IgD-negative memory B cell (primary cell): ENCODE results near the gene SLC9A3. TPM values are rescaled to one million over a fixed set of nuclear protein-coding genes. Genes with fewer than 3 reads are reported as not detected.

Experiments used
- H3K27ac Mint-ChIP-seq, 3 donors: one replicate each; pipeline ENCODE4 v1.8.0; 2020 to 2022; ENCODE audit warnings: mild to moderate bottlenecking in 3 of 3, mixed read lengths in 3 of 3, moderate library complexity in 1 of 3
- H3K27me3 Mint-ChIP-seq: one replicate; pipeline ENCODE4 v1.8.0; 2021; ENCODE audit warnings: mixed read lengths
- H3K36me3 Mint-ChIP-seq: one replicate; pipeline ENCODE4 v1.8.0; 2020; ENCODE audit warnings: mild to moderate bottlenecking, mixed read lengths
- H3K4me1 Mint-ChIP-seq, 3 donors: one replicate each; pipeline ENCODE4 v1.8.0; 2020 to 2022; ENCODE audit warnings: mixed read lengths in 3 of 3, mild to moderate bottlenecking in 1 of 3
- H3K4me3 Mint-ChIP-seq, 4 donors: one replicate each; pipeline ENCODE4 v1.8.0; 2020 to 2022; ENCODE audit warnings: mild to moderate bottlenecking in 4 of 4, mixed read lengths in 4 of 4, moderate library complexity in 3 of 4
- H3K9me3 Mint-ChIP-seq, 3 donors: one replicate each; pipeline ENCODE4 v1.8.0; 2020 to 2021; ENCODE audit warnings: mixed read lengths in 3 of 3, mild to moderate bottlenecking in 1 of 3
- polyA plus RNA-seq: library from polyadenylated mRNA; unstranded; fragments of 300-500 nt; fragmentation: Illumina TruSeq; gene quantifications from one replicate; pipeline ENCODE4 v1.2.3, GENCODE V29; 2021

SLC9A3 gene
- polyA plus RNA-seq, 1 donor from 2014 or later, result 1.2 TPM

- Mint-ChIP-seq H3K36me3 (peaks cover 8% of the 10 kb centered on the region), H3K4me3 (no peak overlapping the region), H3K27me3 (no peaks in the 10 kb centered on the region), H3K9me3 (peaks cover 0 to 2% (median 0%) of the 10 kb centered on the region in 3 donors), H3K27ac (no peak overlapping the region), H3K4me1 (peaks cover 8 to 9% (median 9%) of the 10 kb centered on the region in 3 donors)
Measured at GRCh38 chr5:459562-460272, 64.5 kb downstream of the SLC9A3 start.

DNA sequence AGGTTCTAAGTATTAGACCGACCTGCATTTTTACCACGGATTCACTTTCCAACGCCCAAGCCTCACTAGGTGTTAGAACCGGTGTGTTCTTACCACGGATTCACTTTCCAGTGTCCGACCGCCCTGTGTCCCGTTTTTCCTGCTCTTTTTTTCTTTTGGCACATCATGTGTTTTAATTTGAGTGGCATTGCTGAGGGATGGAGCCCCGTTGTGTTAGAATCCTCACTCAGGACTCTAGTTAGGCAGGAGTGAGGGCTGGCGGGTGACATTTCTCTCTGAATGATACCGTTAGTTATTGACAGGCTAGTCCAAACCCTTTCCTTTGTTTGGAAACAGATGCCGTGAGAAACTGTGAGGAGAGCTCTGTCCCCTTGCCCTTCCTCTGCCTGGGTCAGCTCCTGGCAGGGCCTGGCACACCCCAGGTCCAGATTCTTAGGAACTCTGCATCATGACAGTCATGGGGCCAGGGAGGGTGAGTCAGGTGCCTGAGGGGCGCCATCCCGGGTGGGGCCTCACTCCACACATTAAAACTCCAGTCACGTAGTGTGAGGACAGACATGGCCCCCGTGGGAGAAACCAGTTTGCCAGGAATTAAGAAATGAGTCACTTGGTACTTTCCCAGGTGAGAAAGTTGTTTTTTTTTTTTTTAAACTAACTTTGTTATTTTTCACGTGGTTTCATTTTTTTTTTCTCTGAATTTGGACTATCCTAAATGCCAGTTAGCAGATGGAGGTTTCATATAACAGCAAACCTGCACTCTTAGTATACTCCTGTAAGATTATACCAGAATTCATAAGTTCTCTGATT is 65.5 kb downstream of the SLC9A3 start:
- H3K4me3 Mint-ChIP-seq, result no peak overlapping the region
- no peaks in the 10 kb centered on the region for H3K9me3 Mint-ChIP-seq
- H3K4me1 Mint-ChIP-seq, result peaks cover 3 to 8% (median 6%) of the 10 kb centered on the region in 3 donors

DNA sequence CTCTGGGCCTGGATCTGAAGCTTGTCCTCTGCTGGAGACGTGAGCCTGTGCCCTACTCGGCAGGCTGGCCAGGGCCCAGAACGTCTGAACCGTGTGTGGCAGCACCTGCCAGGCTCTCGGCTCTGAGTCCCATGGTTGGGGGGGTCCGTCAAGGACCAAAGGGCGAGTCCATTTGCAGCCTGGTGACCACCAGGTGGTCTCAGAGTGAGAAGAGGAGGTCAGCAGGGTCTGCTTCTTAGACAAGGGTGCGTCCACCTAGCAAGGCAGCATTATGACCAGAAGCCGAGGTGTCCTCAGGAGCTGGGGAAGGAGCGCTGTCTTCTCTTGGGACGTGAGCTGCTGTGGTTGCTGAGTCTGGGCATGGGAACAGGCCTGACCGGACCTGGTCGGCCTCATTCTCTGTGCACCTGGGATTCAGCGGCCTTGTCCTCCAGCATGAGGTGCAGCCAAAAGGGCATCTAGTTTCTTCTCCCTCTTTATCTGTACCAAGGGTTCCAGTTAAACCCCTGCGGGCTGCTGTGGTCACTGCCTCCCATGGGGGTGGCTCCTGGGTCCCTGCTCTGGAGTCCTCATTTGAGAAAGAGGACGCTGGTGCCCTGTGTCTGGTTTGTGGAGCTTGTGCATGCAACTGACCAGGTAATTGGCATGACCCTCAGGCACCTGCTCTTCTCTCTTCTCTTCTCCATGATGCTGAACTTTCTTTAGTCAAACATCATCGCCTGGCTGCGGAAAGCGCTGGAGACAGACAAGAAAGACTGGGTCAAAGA is 66.9 kb downstream of the SLC9A3 start:
- Mint-ChIP-seq H3K4me3 (no peak overlapping the region), H3K9me3 (peaks cover 0 to 5% (median 4%) of the 10 kb centered on the region in 3 donors), H3K27me3 (no peaks in the 10 kb centered on the region), H3K27ac (no peak overlapping the region), H3K4me1 (peaks cover 2 to 9% (median 5%) of the 10 kb centered on the region in 3 donors), H3K36me3 (peaks cover 22% of the 10 kb centered on the region)

More for the DNA sequence above, 65.5 kb downstream of the SLC9A3 start:
- Mint-ChIP-seq H3K27ac (peak overlapping the region in 1 of 3 donors; percentile 26), H3K27me3 (no peaks in the 10 kb centered on the region), H3K36me3 (peaks cover 13% of the 10 kb centered on the region)

GRCh38 chr5:456351-457194 is 67.7 kb downstream of the SLC9A3 start:
- peaks cover 3 to 11% (median 5%) of the 10 kb centered on the region in 3 donors for H3K4me1 Mint-ChIP-seq
- peaks cover 28% of the 10 kb centered on the region for H3K36me3 Mint-ChIP-seq
- H3K4me3 Mint-ChIP-seq, result no peak overlapping the region
- H3K27ac Mint-ChIP-seq, result no peak overlapping the region
- H3K27me3 Mint-ChIP-seq, result no peaks in the 10 kb centered on the region
- peaks cover 4 to 13% (median 10%) of the 10 kb centered on the region in 3 donors for H3K9me3 Mint-ChIP-seq

GRCh38 chr5:455806-456205 is 68.4 kb downstream of the SLC9A3 start:
- peaks cover 4 to 20% (median 13%) of the 10 kb centered on the region in 3 donors for H3K9me3 Mint-ChIP-seq
- H3K36me3 Mint-ChIP-seq, result peaks cover 32% of the 10 kb centered on the region
- peaks cover 3 to 11% (median 5%) of the 10 kb centered on the region in 3 donors for H3K4me1 Mint-ChIP-seq
- H3K4me3 Mint-ChIP-seq, result no peak overlapping the region
- no peaks in the 10 kb centered on the region for H3K27me3 Mint-ChIP-seq
- no peak overlapping the region for H3K27ac Mint-ChIP-seq

DNA sequence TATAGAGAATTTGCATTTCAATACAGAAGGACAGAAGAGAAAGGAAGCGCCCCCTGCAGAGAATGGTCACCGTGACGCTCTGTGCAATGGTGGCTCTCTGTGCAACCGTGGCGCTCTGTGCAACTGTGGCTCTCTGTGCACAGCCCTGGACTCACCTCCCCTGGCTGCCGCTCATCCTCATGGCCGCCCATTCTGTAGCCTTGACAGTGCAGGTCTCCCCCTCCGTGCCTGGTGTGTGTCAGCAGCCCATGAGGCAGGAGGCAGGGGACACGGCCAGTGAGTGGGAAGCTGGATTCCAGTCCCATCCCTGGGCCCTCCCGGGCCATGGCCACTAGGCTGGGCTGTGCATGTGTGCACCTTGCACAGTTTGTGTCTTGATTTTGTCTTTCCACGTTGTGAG is 69.3 kb downstream of the SLC9A3 start:
- Mint-ChIP-seq H3K4me1 (peaks cover 5 to 11% (median 5%) of the 10 kb centered on the region in 3 donors), H3K36me3 (peaks cover 36% of the 10 kb centered on the region), H3K9me3 (peaks cover 4 to 27% (median 13%) of the 10 kb centered on the region in 3 donors), H3K27ac (no peak overlapping the region), H3K4me3 (peak overlapping the region in 1 of 4 donors; percentile 52), H3K27me3 (no peaks in the 10 kb centered on the region)

DNA sequence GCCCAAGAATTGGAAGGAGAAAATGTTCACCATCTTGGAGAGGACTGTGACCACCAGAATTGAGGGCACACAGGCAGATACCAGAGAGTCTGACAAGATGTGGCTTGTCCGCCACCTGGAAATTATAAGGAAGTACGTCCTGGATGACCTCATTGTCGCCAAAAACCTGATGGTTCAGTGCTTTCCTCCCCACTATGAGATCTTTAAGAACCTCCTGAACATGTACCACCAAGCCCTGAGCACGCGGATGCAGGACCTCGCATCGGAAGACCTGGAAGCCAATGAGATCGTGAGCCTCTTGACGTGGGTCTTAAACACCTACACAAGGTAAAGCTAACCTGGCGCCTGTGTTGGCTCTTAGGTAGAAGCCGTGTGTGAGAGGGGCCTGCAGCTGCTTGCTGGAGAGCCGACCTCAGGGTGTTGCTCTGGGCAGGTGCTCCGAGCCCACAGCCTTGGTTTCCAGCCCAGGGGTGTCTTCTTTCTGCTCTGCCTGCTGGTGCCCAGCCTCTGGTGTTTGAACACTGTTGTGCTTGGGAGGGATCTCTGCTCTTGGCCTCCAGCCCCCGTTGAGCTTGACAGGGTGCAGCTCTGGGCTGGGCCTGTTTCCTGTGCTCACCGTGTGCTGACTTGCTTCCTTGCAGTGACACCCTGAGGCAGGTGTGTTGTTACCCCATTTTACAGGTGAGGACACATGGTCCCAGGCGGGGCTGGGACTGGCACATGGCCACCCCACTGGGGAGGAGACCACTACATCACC is 70.3 kb downstream of the SLC9A3 start:
- Mint-ChIP-seq H3K36me3 (peaks cover 35% of the 10 kb centered on the region), H3K27ac (no peak overlapping the region), H3K4me3 (no peak overlapping the region), H3K4me1 (peaks cover 5 to 11% (median 6%) of the 10 kb centered on the region in 3 donors), H3K9me3 (peaks cover 4 to 27% (median 13%) of the 10 kb centered on the region in 3 donors), H3K27me3 (no peaks in the 10 kb centered on the region)

DNA sequence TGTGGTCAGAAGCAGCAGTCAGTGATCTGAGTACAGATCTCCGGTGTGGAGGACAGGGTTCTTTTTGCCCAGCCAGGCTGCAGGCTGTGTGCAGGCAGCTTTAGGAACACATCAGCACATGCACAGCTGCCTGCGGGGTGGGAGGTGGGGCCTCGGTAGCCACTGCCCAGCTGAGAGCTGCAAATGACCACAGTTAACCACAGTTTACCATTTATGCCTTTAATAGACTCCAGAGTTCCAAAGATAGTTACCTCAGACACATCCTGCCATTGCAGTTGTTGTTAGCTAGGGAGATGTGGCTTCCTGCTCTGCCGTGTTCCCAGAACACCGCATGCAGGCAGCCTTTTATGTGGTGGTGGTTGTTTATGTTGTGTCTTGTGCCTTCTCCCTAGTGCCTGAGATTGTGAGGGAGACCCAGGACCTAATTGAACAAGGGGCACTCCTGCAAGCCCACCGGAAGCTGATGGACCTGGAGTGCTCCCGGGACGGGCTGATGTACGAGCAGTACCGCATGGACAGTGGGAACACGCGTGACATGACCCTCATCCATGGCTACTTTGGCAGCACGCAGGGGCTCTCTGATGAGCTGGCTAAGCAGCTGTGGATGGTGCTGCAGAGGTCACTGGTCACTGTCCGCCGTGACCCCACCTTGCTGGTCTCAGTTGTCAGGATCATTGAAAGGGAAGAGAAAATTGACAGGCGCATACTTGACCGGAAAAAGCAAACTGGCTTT is 71.1 kb downstream of the SLC9A3 start:
- peaks cover 35% of the 10 kb centered on the region for H3K36me3 Mint-ChIP-seq
- H3K4me1 Mint-ChIP-seq, result peaks cover 3 to 11% (median 5%) of the 10 kb centered on the region in 3 donors
- H3K9me3 Mint-ChIP-seq, result peaks cover 4 to 27% (median 13%) of the 10 kb centered on the region in 3 donors
- no peaks in the 10 kb centered on the region for H3K27me3 Mint-ChIP-seq
- H3K4me3 Mint-ChIP-seq, result no peak overlapping the region
- H3K27ac Mint-ChIP-seq, result peak overlapping the region in 1 of 3 donors; percentile 50

- H3K9me3 Mint-ChIP-seq, result peaks cover 4 to 27% (median 13%) of the 10 kb centered on the region in 3 donors
- no peaks in the 10 kb centered on the region for H3K27me3 Mint-ChIP-seq
- H3K36me3 Mint-ChIP-seq, result peaks cover 37% of the 10 kb centered on the region
- H3K4me1 Mint-ChIP-seq, result peaks cover 7 to 13% (median 7%) of the 10 kb centered on the region in 3 donors
- no peak overlapping the region for H3K27ac Mint-ChIP-seq
- no peak overlapping the region for H3K4me3 Mint-ChIP-seq
Measured at GRCh38 chr5:451587-452458, 72.4 kb downstream of the SLC9A3 start.

GRCh38 chr5:449151-449550 is 75.1 kb downstream of the SLC9A3 start:
- peaks cover 16 to 24% (median 18%) of the 10 kb centered on the region in 3 donors for H3K4me1 Mint-ChIP-seq
- H3K4me3 Mint-ChIP-seq, result peak overlapping the region in 1 of 4 donors; percentile 2
- H3K9me3 Mint-ChIP-seq, result peaks cover 4 to 27% (median 13%) of the 10 kb centered on the region in 3 donors
- peaks cover 33% of the 10 kb centered on the region for H3K36me3 Mint-ChIP-seq
- no peaks in the 10 kb centered on the region for H3K27me3 Mint-ChIP-seq
- no peak overlapping the region for H3K27ac Mint-ChIP-seq

DNA sequence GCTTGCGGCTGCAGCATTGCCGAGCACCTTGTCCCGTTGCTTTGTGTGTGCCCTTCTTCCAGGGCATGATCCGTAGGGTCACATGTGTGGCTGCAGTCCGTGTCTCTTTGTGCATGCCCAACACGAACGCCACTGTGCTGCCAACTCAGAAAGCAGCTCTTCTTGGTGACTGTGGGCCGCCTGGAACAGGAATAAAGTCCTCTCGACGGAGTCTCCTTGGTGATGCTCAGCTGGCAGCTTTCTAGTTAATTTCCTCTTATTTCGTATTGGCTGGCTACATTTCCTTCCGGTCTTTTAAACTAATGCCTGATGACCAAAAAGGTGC is 75.5 kb downstream of the SLC9A3 start:
- Mint-ChIP-seq H3K4me1 (peaks cover 16 to 22% (median 19%) of the 10 kb centered on the region in 3 donors), H3K9me3 (peaks cover 4 to 27% (median 13%) of the 10 kb centered on the region in 3 donors), H3K4me3 (peak overlapping the region in 1 of 4 donors; percentile 2), H3K36me3 (peaks cover 31% of the 10 kb centered on the region), H3K27ac (peak overlapping the region in 1 of 3 donors; percentile 67), H3K27me3 (no peaks in the 10 kb centered on the region)

DNA sequence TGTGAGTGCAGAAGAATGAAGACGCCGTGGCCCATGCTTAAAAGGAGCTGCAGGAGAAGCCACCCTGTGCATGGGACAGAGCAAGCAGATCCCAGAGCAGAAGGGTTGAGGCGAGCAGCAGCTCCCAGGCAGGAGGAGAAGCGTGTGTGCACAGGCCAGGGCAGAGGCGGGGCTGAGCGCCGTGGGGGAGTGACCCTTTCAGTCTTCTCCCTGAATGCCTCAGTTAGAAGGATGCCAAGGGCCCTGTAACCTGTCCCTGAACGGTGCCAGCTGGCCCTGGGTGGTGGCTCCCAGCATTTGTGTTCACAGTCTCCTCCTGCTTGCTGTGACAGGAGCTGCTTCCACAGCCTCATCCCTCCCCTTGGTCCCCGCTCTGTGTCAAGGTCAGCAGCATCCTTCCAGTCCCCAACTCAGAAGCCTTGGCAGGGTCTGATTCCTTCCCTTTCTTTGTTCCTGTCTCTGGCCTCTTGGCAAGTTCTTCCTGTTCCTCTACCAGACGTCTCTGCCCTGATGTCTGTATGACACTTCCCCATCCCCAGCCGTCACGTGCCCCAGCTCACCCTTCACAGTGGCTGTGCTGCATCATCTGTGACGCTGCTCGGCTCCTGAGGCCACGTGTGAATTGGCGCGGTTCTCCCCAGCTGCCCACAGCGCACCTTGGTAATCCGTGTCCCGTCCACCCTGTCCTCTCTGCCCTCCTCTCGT is 76.0 kb downstream of the SLC9A3 start:
- Mint-ChIP-seq H3K9me3 (peaks cover 4 to 27% (median 13%) of the 10 kb centered on the region in 3 donors), H3K27ac (no peak overlapping the region), H3K36me3 (peaks cover 28% of the 10 kb centered on the region), H3K27me3 (no peaks in the 10 kb centered on the region), H3K4me3 (peak overlapping the region in 1 of 4 donors; percentile 2), H3K4me1 (peaks cover 16 to 22% (median 22%) of the 10 kb centered on the region in 3 donors)
